Activated CD8-positive, alpha-beta memory T cell treated with anti-CD3 and anti-CD28 coated beads, Interleukin-2, amount 50 U/mL, for 1 hour (primary cell): ENCODE results near the gene MAGEB3.
"Not testable (repeated sequence)": the region's sequence is repeated elsewhere in the genome, so short reads cannot be mapped to it uniquely, and the experiment has no call there.

ENCODE experiments used
- DNase-seq: peaks from one replicate; pipeline ENCODE4 v3.0.0-alpha.2; 2020; ENCODE audit errors: extremely low read depth

The MAGEB3 gene, protein sequence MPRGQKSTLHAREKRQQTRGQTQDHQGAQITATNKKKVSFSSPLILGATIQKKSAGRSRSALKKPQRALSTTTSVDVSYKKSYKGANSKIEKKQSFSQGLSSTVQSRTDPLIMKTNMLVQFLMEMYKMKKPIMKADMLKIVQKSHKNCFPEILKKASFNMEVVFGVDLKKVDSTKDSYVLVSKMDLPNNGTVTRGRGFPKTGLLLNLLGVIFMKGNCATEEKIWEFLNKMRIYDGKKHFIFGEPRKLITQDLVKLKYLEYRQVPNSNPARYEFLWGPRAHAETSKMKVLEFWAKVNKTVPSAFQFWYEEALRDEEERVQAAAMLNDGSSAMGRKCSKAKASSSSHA

DNA sequence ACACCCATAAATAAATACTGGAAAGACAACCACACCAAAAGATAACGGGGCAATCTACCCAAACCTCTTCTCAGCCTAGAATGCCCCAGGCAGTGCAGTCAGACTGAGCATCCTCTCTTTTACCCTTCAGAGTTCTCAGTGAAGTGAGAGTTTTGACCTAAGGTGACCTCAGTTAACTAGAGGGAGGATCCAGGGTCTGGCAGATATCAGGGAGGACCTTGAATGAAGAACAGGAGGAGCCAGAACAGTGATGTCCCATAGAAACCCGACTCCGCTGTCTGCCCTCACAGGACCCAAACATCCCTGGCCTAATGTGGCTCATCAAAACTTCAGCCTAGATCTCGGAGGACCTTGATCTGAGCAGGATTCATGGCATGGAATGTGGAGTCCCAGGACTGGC, at the start of gene MAGEB3:
TSS of gene MAGEB3 (plus strand) at position 263 of the 400 bp plus-strand sequence. CDS start 5,268 bp downstream, outside the sequence.
- no peak for DNase-seq

DNA sequence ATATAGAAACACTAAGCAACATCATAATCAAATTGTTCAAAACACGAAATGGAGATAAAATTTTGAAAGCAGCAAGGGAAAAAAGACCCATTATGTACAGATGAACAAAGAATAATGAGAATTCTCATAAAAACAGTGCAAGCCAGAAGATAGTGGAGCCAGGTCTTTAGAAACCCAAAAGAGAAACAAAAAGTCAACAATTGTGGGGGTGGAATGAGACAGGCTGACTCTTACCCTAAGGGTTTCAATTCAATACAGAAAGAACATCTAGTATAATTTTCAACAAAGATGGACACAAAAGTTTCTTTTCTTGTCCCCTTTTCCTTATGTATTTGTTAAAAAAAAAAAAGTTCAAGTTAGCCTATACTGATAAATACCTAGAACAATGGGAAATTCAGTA, 49.1 kb upstream of the MAGEB3 start:
- DNase-seq, result no peak

DNA sequence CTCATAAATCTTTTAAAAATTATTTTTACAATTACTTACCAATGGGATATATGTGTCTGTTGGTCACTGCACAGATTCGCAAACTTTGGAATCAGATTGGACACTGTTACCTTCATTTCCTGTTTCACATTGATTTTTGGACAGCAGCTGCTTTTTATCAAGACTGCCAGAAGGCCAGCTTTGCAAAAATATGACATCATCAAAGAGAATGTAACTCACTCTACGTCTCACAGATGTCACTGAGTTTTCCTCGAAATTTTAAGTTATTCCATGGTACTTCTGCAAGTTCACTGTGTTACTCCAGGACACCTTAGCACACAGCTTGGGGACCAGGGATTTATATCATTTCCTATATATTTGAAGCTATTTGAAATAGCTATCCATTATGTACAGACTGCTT, 46.9 kb upstream of the MAGEB3 start:
- DNase-seq, result no peak

DNA sequence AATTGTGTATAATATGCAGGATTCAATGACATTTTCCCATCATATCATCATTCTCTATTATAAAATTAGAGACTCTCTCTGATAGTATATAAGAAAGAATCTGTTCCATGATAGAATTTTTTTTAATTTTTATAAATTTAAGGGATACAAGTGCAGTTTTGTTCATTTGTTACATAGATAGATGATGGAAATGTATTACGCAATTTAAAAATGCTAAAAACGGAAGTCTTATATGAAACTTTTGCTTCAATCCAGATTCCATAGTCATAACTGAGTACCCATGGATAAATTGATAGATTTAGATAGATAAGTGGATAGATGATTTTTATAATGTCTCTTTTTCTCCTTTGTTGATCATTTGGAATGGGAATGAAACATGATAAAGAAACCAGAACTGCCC, 40.0 kb upstream of the MAGEB3 start:
- no peak for DNase-seq

DNA sequence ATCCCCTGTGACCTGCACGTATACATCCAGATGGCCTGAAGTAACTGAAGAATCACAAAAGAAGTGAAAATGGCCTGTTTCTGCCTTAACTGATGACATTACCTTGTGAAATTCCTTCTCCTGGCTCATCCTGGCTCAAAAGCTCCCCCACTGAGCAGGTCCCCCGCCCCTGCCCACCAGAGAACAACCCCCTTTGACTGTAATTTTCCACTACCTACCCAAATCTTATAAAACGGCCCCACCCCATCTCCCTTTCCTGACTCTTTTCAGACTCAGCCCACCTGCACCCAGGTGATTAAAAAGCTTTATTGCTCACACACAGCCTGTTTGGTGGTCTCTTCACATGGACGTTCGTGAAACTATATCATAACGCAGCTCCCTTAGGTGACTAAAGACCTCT, 36.5 kb upstream of the MAGEB3 start:
- DNase-seq, result not testable (repeated sequence)

DNA sequence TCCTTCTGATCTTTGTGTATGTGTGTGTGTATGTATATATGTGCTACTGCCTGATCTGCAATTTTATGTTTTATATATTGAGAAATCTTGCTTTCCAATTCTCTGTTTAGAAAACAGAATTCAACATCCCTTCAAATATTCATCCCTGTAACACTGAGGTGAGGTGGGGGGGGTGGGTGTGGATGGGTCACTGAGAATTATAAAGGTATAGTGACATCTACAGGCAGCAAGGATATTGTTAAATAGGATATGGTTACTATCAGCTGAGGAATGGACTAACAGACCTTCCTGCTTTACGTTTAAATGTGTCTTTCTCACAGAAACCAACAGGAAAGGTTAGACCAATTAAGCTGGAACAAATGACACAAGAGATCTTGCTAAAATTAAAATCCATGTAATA, 34.1 kb upstream of the MAGEB3 start:
- no peak for DNase-seq

DNA sequence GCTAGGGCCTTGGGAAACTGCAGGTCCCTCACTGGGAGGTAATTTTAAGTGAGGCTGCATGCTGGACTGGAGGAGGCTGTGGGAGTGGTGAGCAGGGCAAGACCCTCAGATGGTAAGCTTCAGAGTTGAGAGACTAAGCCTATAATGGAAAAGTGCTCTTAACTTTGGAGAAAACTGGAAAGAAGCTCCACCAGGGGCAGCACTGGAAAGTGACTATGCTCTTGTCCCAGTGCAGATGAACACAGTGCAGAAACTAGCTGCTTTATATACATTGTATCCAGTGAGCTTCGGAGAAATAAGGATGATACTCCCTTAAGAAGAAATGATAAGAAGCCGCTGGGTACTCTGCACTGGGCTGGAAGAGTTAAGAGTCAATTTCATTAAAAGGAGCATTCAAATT, 18.3 kb upstream of the MAGEB3 start:
- DNase-seq, result no peak

DNA sequence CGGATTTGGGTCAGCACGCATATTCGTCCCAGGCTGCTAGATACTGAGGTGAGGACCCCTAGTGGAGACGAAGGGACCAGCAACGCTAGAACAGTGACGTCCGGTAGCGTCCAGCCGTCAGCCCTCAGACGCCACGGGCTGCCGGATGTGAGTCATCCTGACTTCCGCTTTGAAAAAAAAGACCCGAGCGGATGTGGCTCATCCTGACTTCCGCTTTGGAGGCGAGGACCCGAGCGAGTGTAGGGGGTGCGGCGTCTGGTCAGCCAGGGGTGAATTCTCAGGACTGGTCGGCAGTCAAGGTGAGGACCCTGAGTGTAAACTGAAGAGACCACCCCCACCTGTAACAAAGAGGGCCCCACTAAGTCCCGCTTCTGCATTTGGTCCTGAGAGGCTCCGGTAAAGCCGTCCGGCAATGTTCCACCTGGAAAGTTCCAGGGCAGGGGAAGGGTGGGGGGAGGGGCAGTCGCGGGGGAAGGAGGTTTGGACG, 15.1 kb upstream of the MAGEB3 start, which contains the start of gene MAGEB2:
TSS of gene MAGEB2 (plus strand) at position 207 of the 487 bp plus-strand sequence. CDS start 3,018 bp downstream, outside the sequence.
- DNase-seq, result no peak

DNA sequence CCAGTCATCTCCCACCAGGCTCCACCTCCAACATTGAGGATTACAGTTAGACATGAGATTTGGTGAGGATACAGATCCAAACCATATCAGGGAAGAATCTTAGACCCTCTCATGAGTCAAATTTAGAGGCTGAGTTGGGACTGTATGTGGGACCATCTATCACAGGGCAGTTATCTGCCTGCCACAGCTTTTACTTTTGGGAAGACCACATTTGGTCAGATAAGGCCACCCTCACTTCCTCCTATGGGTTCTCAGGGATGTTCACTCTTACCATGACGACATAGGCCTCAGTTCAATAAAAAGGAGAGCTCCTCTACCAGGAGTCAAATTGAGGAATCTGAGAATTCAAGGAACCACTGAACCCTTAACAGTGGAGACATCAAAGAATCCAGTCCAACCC, 13.0 kb upstream of the MAGEB3 start:
- no peak for DNase-seq

DNA sequence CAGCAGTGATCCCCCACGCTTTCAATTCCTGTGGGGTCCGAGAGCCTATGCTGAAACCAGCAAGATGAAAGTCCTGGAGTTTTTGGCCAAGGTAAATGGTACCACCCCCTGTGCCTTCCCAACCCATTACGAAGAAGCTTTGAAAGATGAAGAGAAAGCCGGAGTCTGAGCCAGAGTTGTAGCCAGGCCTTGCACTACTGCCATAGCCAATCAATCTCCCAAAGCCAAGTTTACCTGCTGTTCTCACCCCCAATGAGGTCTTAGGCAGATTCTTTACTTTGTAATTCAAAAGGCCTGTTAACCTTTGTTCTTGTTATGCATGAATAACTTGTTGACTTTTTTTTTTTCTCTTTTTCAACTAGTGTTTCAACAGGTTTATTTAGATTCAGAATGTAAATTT, 11.1 kb upstream of the MAGEB3 start:
- no peak for DNase-seq

DNA sequence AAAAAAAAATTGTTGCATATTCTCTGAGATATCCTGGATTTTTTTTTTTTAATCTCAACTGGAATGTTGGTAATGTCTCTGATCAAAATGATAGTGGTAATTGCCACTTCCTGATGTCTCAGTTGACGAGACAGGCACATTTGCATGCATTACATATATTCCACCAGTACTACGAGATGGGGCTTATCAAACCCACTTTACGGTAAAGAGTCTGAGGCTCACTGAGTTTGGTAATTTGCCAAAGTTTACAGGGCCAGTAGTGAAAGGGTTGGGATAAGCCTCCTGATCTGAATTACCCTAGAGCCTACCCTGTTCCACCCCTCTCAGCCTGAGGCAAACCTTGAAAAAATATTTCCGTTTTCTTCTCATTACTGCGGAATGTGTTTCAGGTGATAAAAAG, 9.8 kb upstream of the MAGEB3 start:
- DNase-seq, result no peak

DNA sequence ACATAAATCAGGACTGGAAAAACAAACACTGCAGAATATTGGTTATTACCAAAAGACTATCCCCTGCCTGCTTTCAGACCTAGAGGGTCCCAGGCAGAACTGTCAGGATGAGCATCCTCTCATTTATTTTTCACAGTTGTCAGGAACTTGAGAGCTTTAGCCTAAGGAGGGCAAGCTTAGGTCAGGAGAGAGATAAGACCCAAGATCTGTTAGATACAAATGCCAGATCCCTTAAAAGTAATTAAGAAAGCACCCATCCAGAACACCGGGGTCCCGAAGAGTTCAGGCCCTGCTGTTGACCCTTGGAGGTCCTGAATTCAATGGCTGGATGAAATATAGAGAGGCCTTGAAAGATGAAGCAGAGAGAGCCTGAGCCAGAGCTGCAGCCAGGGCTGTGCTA, 5.9 kb upstream of the MAGEB3 start:
- no peak for DNase-seq

DNA sequence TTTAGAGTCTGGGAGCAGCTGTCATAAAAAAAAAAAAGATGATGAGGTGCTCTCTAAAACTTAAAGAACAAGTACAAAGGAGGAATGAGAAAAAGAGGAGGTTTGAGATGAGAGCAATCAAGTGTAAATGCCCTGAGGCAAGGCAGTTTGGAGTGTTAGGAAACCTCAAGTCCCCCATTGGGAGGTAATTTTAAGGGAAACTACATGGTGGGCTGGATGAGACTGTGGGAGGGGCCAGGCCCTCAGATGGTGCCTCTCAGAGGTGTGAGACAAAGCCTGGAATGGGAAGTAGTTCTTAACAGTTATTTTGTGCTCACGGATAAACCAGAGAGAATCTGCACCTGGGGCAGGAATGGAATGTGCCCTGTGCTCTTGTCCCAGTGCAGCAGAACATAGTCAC, 1.9 kb upstream of the MAGEB3 start:
- no peak for DNase-seq

DNA sequence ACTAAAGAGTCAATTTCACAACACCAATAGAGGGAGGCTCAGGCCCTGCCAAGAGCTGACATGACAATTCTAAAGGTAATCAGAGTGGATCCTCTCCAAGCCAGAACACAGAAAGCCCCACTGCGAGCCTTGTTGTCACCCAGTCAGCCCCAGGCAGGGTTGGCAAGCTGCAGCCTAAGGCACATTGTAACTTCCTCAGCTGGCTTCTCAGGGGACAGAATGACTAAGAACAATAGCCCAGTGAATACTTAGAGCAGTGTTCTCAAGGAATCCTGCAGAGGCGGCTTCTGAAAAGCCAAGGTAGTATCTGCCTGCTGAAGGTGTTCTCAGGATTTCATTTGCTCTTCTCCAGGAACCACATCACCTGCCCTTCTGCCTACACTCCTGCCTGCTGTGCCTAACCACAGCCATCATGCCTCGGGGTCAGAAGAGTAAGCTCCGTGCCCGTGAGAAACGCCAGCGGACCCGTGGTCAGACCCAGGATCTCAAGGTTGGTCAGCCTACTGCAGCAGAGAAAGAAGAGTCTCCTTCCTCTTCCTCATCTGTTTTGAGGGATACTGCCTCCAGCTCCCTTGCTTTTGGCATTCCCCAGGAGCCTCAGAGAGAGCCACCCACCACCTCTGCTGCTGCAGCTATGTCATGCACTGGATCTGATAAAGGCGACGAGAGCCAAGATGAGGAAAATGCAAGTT, 11.4 kb downstream of the MAGEB3 start, which contains the start of gene MAGEB4:
TSS of gene MAGEB4 (plus strand) at position 277 of the 692 bp plus-strand sequence. CDS start at position 413, 136 bp downstream.
- no peak for DNase-seq

DNA sequence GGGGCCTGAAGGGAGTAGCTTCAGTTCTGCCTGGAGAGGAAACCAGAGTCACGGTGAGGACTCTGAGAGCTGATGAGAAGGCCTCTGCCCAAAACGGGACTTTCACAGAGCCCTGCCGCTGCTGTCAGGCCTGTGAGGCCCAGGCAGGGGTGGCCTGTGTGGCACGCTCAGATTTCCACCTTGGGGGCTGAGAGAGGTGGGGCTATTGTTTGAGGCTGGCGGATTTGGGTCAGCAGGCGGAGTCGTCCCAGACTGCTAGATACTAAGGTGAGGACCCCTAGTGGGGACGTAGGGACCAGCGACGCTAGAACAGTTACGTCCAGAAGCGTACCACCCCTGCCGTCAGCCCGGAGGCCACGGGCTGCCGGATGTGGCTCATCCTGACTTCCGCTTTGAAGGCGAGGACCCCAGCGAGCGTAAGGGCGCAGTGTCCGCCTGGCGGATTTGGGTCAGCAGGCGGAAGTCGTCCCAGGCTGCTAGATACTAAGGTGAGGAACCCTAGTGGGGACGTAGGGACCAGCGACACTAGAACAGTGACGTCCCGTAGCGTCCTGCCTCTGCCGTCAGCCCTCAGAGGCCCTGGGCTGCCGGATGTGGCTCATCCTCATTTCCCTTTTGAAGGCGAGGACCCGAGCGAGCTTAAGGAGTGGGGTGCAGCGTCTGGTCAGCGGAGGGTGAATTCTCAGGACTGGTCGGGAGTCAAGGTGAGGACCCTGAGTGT, 16.5 kb downstream of the MAGEB3 start, which contains the start of gene MAGEB1:
TSS of gene MAGEB1 (plus strand) at position 378 of the 721 bp plus-strand sequence. CDS start 3,348 bp downstream, outside the sequence.
- DNase-seq, result no peak

DNA sequence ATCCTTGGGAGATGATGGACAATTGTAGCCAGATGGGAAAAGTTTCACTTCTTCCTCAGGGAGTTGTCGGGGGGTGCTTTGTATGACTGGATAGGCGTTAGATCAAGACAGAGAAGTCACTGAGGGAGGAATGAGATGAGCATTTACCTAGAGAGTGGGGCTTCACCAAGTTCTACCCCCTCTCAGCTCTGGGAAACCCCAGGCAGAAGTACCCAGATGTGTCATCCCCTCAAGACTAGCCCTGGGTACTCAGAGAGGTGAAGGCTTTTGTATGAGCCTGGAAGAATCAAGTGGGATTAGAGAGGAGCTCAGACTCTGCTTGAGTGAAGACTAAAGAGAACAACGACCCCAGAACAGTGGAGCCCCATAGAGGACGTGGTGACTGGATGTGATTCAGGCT, 18.4 kb downstream of the MAGEB3 start:
- DNase-seq, result no peak

DNA sequence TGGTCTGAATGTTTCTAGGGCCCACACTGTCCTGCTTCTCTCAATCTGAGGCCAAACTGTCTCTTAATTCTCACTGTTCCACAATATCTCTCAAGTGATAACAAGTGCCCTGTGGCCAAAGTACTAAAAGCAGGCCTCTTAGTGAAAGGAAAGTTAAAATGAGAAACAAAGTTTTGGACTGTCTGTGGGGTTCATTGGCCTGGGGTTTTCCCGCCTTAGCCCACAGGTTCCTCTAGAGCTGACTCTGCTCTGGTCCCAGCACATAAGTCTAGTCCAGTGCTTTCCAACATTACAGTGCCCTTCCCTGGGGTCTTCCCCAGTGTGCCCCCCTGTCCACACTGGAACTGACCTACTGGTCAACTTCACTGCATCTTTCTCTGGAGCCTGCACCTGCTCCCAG, 22.8 kb downstream of the MAGEB3 start:
- no peak for DNase-seq

DNA sequence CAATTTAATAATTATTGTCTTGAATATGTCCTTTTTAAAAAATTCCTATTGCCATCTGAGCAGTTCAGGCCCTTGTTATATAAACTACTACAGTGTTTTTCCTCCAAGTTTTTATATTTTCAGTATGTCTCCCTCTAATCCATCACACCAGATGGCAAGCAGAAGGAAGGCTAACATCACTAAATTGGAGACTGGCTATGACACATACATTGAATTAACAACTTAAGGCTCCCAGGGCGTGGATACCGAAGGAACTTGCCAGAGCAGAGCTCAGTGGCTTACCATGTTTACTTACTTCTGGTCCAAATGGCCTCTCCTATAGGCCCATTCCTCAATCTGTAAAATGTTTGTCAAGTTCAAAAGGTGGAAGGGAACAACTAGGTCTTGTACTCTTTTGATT, 29.5 kb downstream of the MAGEB3 start:
- no peak for DNase-seq

DNA sequence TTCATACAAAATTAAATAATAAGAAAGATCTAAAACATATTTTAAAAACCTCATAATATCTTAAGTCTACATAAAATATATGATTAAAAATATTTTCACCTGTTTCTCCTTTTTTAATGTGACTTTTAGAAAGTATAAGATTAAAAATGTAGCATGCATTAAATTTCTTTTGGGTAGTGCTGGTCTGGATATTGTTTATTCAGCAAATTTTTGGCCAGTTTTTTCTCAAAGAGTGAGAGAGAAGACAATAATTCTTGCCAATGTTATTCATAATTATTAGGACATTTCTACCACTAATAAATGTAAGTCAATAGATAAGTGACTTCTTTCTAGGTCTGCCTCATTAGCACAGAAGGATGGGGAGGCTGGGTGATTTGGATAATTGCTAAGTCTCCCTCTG, 30.6 kb downstream of the MAGEB3 start:
- no peak for DNase-seq

DNA sequence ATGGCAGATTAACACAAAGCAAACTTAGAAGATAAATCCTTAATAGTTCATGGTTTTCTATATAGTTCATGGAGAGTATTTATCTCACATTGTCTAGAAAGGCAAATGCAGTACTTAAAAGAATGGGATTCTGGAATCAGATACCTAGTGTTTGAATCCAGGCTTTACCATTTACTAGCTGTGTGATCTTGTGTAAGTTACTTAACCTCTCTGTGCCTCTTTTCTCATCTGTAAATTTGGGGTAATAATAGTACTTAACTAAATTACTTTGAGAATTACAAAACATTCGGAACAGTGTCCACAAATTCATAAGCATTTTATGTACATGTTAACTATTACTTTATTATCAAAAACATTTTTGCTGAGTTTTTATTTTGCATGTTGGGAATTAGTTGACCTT, 32.3 kb downstream of the MAGEB3 start:
- no peak for DNase-seq

DNA sequence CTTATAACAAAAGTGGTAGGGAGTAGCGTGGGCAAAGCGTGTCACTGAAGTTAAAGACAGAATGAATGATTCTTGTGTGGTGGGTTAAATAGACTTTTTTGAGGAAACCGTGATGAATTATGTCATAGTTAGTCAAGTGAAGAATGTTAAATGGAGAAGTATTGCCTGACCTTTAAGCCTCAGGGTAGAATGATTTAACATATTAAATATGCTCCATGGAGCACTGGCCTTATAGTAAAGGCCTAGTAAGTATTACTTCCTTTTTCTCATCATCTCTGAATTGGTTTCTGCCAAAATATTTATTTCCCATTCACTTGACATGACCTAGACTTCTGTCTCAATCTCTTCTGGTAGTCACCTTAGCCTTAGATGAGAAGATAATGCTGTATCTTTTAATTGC, 40.2 kb downstream of the MAGEB3 start:
- no peak for DNase-seq

DNA sequence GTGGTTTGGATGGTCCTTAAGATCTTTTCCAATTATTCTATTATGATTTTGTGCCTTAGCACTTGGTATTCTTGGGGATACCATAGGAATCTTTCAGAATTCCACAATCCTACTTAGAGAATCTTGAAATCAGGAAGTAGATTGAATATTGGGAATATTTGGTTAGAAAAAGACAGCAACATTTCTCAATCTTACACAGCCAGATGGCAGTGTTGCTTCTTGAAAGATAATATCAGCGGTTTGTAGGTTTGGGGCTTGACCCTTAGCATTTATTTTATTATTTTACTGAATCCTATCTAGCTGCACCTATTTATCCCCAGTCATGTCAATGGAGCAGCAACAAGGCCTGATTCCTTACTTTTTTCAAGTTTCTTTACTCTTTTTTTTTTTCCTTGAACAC, 45.0 kb downstream of the MAGEB3 start:
- DNase-seq, result no peak
